Measurements from ENCODE around the gene PITPNM3. TPM values are rescaled to one million over a fixed set of nuclear protein-coding genes. Genes with fewer than 3 reads are reported as not detected.

PITPNM3 gene
- total RNA-seq, 1 donor from 2014 or later = 15.6 TPM

DNA sequence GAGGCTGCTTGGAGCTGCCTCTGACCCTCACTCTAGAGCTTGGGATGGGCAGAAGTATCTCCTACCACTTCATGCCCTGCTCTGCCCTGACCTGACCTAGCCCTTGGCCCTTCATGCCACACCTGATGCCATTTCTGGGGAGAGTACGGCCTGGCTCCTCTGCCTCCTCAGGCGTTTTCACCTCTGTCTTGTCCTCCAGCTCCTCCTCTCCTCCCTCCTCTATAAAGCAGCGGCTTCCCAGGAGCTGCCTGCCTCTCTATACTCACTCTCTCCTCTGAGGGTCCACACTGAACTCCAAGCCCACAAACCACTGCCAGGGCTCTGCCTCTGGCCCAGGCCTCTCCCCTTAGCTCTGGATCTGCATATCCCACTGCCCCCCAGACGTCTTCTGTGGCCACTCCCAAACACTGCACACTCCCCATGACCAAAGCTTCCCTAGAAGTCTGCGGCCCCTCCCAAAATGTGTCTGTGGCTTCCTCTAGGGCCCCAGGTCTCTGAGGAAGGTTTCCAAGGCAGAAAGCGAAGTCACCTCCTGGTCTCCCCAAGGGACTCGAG is 52.6 kb downstream of the PITPNM3 start:
- ATAC-seq = no peak
- Histone ChIP-seq H3K27me3 (no peaks in the 10 kb centered on the region), H3K4me1 (peaks cover 9% of the 10 kb centered on the region), H3K4me3 (no peak overlapping the region), H3K9me3 (no peaks in the 10 kb centered on the region), H3K36me3 (no peaks in the 10 kb centered on the region), H3K27ac (no peak overlapping the region)
- TF ChIP-seq, protein P1, sequence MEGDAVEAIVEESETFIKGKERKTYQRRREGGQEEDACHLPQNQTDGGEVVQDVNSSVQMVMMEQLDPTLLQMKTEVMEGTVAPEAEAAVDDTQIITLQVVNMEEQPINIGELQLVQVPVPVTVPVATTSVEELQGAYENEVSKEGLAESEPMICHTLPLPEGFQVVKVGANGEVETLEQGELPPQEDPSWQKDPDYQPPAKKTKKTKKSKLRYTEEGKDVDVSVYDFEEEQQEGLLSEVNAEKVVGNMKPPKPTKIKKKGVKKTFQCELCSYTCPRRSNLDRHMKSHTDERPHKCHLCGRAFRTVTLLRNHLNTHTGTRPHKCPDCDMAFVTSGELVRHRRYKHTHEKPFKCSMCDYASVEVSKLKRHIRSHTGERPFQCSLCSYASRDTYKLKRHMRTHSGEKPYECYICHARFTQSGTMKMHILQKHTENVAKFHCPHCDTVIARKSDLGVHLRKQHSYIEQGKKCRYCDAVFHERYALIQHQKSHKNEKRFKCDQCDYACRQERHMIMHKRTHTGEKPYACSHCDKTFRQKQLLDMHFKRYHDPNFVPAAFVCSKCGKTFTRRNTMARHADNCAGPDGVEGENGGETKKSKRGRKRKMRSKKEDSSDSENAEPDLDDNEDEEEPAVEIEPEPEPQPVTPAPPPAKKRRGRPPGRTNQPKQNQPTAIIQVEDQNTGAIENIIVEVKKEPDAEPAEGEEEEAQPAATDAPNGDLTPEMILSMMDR (IDR thresholded peaks at IDR 0.05) = no peak
- peak; percentile 46 for DNase-seq
- intact Hi-C loops (cut with DNase I) = no loop called here

DNA sequence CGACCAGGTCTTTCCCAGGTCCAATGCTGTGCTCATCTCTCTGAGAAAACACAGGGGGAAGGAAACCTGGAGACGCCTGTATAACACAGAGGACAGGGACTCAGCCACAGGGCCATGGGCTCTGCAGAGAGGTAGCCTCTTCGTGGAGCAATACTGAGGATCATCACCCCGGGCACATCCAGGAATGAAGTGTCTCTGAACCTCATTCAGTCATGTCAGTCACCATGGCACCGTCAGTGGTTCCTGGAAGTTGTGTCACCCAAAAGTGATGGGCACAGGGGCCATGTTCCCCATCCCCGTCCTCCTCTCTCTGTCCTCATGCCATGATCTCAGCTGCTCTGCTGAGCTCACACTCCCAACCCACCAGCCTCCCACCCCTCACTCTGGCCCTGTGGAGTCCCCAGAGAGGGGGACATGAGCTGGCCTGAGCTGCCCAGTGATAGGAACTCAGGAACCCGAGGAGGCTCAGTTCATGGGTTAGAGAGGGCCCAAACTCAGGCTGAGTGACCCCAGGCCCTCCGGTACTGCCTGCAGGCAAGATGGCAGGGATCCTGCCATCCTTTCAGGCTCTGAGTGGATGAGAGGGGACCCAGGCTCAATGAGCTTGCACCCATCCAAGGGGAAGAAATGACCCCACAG is 53.4 kb downstream of the PITPNM3 start:
- H3K27me3 ChIP-seq = no peaks in the 10 kb centered on the region
- DNase-seq (peak; percentile 26), ATAC-seq (no peak)
- no peak overlapping the region for H3K4me3 ChIP-seq
- TF ChIP-seq, protein P1 (IDR thresholded peaks at IDR 0.05) = no peak
- H3K36me3 ChIP-seq = no peaks in the 10 kb centered on the region
- peaks cover 9% of the 10 kb centered on the region for H3K4me1 ChIP-seq
- no peaks in the 10 kb centered on the region for H3K9me3 ChIP-seq
- intact Hi-C loops (cut with DNase I) = no loop called here
- no peak overlapping the region for H3K27ac ChIP-seq

DNA sequence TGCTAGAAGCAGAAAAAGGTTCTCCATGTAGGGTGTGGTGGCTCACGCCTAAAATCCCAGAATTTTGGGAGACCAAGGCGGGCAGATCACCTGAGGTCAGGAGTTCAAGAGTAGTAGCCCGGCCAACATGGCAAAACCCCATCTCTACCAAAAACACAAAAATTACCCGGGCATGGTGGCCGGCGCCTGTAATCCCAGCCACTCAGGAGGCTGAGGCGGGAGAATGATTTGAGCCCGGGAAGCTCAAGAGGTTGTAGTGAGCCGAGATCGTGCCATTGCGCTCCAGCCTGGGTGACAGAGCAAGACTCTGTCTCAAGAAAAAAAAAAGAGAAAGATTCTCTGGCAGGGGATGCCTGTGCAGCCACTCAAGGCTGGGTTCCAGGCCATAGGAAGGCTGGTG is 54.2 kb downstream of the PITPNM3 start:
- H3K27me3 ChIP-seq = no peaks in the 10 kb centered on the region
- H3K4me1 ChIP-seq = peaks cover 9% of the 10 kb centered on the region
- H3K27ac ChIP-seq = no peak overlapping the region
- H3K4me3 ChIP-seq = no peak overlapping the region
- ATAC-seq (no peak), DNase-seq (no peak)
- no peaks in the 10 kb centered on the region for H3K36me3 ChIP-seq
- intact Hi-C loops (cut with DNase I) = no loop called here
- no peaks in the 10 kb centered on the region for H3K9me3 ChIP-seq
- TF ChIP-seq, protein P1 (IDR thresholded peaks at IDR 0.05) = no peak

DNA sequence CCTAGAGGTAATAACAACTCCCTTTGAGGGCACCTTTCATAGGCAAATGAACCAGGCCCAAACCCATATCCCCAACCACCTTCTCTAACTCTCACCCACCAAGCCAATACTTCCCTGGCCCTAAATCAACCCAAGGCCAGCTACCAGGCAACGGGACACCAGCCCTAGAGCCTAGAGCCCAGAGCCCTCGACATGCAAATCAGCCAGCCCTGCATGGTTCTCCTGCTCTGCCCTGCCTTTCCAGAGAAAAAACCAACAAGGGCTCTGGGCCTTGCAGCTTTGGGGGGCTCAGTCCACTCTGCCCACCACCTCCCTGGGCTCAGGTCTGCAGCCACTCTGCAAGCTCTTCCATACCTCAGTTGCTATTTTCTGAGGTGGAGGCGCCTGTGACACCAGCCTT is 55.0 kb downstream of the PITPNM3 start:
- intact Hi-C loops (cut with DNase I) = no loop called here
- ATAC-seq (no peak), DNase-seq (peak; percentile 11)
- H3K9me3 ChIP-seq = no peaks in the 10 kb centered on the region
- H3K27me3 ChIP-seq = no peaks in the 10 kb centered on the region
- no peak overlapping the region for H3K4me3 ChIP-seq
- TF ChIP-seq, protein P1 (IDR thresholded peaks at IDR 0.05) = no peak
- no peak overlapping the region for H3K27ac ChIP-seq
- no peaks in the 10 kb centered on the region for H3K36me3 ChIP-seq
- peaks cover 2% of the 10 kb centered on the region for H3K4me1 ChIP-seq

DNA sequence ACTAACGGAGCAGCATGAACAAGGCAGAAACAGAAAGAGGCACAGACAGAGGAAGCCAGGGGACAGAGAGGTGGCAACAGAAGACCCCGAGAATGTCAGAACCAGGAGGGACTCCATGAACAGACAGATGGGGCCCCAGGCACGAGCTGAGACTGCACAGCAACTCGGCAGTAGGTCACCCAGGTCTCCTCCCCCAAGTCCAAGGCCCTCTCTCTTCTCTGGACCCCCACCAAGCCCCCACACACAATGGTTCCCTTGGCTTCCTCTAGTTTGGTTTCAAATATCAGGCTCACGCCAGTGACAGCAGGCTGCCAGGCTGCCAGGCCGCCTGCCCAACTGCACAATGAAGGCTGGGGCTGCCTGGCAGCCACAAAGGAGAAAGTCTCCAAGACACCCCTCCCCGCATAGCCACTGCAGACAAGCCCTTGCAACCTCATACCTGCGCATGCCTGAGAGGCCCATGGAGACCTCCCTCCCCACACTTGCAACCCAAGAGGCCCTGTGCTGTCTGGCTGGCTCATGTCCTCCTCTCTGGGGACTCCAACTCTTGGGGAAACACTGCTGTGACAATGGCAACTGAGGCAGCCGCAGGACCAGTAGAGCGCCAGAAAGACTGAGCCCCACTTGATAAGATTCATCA is 57.3 kb downstream of the PITPNM3 start:
- ATAC-seq = no peak
- intact Hi-C loops (cut with DNase I) = no loop called here
- Histone ChIP-seq H3K27me3 (no peaks in the 10 kb centered on the region), H3K4me1 (no peaks in the 10 kb centered on the region), H3K27ac (no peak overlapping the region), H3K36me3 (no peaks in the 10 kb centered on the region), H3K4me3 (no peak overlapping the region), H3K9me3 (no peaks in the 10 kb centered on the region)
- TF ChIP-seq, protein P1 (IDR thresholded peaks at IDR 0.05) = no peak
- peak; percentile 40 for DNase-seq

Data from upper lobe of right lung (tissue), 1 donor.